GM18951 (cell line): ENCODE data around the gene SLC31A2.

Source experiments
- POLR2A ChIP-seq: IDR thresholded peaks from 4 replicates; pipeline ENCODE4 v1.6.1; 2011; ENCODE audit warnings: mild to moderate bottlenecking; ENCODE audit not compliant: insufficient read length, insufficient read depth; ENCODE audit errors: extremely low read depth
- in situ Hi-C: fragments of 300-500 bp; cut with MboI; formaldehyde crosslinking; loops from one replicate; pipeline ENCODE4 v1.12.0; 2022; ENCODE audit warnings: low sequenced_read_pairs, mixed read lengths, inconsistent platforms; ENCODE audit not compliant: unreplicated experiment

SLC31A2 gene

GRCh38 chr9:113184539-113184938 is 33.7 kb downstream of the SLC31A2 start:
- in situ Hi-C loops: no loop called here
- no peak for TF ChIP-seq POLR2A

- in situ Hi-C loops: no loop called here
These were observed 34.5 kb downstream of the SLC31A2 start for GRCh38 chr9:113185271-113185670.

DNA sequence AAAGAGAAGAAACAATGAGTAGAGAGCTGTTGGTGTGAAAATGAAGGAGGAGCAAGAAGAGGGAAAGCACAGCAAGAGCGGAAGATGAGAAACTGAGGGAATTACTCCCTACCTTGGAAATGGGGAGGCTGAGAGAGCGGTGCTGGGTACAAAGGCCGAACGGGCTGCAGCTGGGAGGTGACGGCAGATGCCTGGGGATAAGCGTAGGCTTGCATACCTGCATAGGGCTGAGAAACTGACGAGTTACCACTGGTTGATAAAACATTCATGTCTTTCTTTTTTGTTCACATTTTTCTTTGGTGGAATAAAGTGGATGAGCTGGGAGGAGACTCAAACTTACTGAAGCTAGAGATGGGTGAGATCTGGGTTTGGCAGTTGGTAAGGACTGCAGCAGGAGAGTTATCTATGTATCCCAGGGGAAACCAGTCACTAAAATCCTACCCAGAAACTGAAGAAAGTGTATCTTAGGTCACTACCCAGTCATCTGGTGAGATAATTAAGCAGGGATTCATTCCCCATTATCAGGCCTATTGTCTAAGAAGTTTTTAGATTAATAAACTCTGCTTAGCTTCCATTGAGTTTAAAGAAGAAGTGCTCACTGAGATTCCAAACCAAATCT is 35.4 kb downstream of the SLC31A2 start:
- TF ChIP-seq POLR2A: no peak
- in situ Hi-C loops: no loop called here

More at GRCh38 chr9:113185271-113185670, 34.5 kb downstream of the SLC31A2 start:
- TF ChIP-seq POLR2A: no peak

- in situ Hi-C loops: no loop called here
- no peak for TF ChIP-seq POLR2A
These were observed 37.3 kb downstream of the SLC31A2 start for GRCh38 chr9:113187929-113188595.

DNA sequence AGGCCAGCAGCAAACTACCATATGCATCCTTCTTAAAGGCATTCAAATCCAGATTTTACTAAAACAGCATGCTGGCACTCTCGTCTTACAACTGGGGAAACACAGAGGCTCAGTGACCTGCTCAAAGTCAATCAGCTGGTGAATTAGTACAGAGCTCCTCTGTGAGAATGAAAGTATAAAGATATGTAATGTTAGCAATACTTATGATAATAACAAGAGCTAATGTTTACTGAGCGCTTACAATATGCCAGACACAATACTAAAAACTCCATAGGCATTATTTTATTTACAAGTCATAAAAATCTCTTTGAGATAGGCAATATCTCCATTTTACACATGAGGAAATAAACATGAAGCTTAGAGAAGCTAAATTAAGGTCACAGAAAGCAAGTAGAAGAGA is 41.6 kb downstream of the SLC31A2 start:
- in situ Hi-C loops: no loop called here
- TF ChIP-seq POLR2A: no peak

GRCh38 chr9:113199683-113200329 is 49.0 kb downstream of the SLC31A2 start:
- in situ Hi-C loops: no loop called here
- no peak for TF ChIP-seq POLR2A

DNA sequence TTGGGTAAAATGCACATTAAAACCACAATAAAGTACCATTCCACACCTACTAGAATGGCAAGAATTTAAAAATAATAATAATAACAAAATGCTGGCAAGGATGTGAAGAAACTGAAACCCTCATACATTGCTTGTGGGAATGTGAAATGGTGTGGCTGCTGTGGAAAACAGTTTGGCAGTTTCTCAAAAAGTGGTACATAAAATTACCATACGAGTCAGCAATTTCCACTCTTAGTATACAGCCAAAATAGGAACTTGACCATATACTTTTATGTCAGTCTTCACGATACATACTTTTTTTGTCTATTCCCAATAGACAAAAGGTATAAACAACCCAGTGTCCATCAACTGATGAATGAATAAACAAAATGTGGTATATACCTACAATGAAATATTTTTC is 54.6 kb downstream of the SLC31A2 start:
- TF ChIP-seq POLR2A: no peak
- in situ Hi-C loops: no loop called here

DNA sequence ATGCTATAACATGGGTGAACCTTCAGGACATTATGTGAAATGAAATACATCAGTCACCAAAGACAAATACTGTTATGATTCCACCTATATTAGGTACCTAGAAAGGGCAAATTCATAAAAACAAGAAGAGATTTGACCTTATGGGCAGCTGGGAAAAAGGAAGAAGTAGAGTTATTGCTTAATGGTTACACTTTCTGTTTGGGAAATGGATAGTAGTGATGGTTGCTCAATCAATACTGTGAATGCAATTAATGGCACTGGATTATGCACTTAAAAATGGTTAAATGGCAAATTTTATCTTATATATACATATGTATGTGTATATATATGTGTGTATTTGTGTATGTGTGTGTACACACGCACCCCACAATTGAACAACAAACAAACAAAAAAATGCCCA is 55.1 kb downstream of the SLC31A2 start:
- in situ Hi-C loops: no loop called here
- no peak for TF ChIP-seq POLR2A

DNA sequence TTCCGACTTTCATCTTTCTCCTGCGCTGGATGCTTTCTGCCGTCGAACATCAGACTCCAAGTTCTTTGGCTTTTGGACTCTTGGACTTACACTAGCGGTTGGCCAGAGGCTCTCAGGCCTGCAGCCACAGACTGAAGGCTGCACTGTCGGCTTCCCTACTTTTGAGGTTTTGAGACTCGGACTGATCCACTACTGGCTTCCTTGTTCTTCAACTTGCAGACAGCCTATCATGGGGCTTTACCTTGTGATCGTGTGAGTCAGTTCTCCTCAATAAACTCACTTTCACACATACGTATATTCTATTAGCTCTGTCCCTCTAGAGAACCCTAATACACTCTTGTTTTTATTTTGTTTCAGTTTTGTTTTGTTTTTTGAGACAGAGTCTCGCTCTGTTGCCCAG is 60.0 kb downstream of the SLC31A2 start:
- TF ChIP-seq POLR2A: no peak
- in situ Hi-C loops: no loop called here
